Activated CD4-positive, alpha-beta T cell treated with anti-CD3 and anti-CD28 coated beads, Interleukin-2, amount 50 U/mL, for 24 hours (primary cell): ENCODE data around the gene CACNA2D1.
"Not testable (repeated sequence)": the region's sequence is repeated elsewhere in the genome, so short reads cannot be mapped to it uniquely, and the experiment has no call there.

ENCODE experiments used
- DNase-seq, 2 donors: peaks; one replicate each; pipeline ENCODE4 v3.0.0-alpha.2; 2020; ENCODE audit warnings: low read depth in 1 of 2, low spot score in 1 of 2

Gene CACNA2D1

DNA sequence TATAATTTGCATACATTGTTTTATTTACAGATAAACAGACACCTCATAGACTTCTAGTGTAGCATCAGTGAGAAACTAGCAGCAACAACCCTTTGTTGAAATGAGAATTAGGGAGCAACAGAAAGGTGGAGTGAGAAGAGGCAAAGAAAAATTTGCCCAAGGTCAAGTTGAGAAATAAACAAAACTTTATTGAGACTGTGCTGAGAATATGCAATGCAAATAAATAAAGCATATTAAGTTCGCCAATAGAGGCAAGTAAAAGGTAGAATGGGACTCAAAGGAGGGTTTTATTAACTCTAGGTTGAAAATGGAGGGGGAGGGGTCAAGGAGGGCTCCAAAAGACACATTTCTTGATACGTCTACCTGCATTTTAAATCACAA, 49.7 kb downstream of the CACNA2D1 start:
- DNase-seq = no peak

DNA sequence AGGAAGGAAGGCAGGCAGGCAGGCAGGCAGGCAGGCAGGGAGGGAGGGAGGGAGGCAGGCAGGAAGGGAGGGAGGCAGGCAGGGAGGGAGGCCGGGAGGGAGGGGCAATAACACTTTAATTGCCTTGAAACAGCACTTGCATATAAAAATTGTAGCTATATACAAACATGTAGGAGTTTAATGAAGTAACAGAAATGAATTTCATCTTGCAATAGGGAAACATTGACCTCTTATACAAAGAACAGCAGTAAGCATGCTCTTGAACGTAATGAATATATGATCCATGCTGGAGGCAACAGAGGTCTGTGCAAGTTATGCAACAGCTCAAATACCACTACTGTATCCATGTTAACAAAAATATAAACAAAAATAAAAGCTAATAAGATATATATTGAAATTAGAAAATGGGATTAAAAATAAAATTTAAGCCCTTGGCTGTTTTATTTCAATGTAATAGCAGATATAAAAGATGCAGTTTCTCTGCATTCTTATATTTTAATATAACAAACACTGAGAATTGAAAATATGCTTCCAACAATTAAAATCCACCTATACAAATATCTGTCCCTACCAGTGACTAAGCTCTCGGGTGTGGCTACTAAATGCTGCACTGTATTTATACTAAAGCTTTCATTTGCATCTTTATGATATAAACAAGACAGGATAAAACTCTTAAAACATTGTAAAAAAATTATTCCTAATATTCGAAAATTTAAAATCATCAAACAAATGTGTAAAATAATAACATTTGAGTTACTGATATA, 50.3 kb downstream of the CACNA2D1 start:
- no peak for DNase-seq

DNA sequence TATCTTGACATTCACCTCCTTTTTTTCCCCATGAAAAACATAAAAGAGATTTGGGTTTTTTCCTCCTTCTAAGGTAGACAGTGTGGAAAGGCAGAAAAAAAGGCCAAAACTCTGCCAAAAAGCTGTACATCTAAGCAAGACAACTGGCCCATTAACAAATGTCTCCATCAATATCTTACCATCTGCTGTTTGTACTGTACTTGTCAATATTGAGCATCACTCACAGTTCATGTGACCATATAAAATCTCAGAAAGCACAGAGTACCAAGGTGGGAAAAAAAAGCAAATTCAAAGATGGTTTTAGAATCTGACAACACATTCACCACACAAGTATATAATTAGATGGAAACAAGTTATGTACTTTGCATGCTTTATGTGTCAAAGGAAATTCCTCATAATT, 52.6 kb downstream of the CACNA2D1 start:
- DNase-seq = no peak

DNA sequence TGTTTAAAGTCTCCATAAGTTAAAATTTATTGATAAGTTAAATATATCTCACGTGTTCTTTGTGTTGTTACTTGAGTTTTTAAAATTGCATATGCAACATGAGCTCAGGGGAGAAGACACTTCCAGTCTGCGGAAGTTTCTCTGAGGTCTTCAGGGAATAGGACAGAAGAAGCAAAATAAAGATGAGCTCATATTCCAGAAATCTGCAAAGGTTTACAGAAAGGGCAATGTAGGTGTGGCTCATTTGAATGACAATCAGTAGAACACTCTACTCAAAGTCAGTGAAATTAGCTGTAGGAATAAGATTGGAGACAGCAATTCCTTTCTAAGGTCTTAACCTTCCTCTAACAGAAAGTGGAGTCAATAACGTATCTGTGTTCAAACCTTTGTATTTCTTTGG, 53.7 kb downstream of the CACNA2D1 start:
- DNase-seq = no peak

DNA sequence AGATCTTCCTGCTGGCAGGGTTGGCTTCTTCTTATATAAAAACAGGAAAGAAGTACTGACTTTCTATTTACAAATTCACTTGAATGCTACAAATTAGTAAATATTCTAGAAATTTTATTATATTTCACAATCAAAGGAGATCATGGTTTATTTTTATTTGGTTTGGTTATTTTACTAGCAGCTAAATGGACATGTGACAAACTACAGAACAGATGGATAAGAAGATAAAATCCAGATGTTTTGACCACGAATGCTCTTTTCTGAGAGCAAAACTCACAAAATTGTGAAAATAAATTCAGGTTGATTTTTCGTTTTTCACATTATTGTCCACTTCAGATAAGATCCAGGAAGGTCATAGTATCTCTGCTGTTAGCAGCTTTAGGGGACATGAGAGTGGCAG, 55.4 kb downstream of the CACNA2D1 start:
- DNase-seq = no peak

DNA sequence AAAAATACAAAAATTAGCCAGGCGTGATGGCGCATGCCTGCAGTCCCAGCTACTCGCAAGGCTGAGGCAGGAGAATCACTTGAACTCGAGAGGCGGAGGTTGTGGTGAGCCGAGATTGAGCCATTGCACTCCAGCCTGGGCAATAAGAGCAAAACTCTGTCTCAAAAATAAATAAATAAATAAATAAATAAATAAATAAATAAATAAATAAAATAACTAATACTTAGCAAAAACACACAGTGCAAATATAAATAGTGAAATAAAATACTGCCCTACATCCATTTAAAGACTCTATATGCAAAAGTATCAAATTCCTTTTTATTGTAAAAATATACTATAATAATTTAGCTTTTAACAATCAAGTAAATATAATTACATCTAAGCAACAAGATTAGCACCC, 57.0 kb downstream of the CACNA2D1 start:
- DNase-seq = not testable (repeated sequence)

DNA sequence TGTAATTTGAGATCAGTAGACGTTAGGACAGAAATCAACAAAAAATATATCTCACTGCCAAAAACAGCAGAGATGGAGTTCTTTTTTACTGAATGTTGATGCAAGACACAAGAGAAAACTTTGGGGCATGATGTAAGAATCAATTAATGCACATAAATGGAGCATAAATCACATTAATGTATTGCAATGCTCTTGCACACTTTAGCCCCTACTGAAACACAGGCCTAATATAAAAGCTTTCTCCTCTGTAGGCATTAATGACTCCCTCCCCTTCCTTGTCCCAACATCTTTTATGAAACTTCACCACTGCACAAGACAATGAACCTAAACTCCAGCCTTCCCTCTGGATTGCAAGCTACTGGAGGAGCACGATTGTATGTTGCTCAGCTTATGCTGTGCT, 58.8 kb downstream of the CACNA2D1 start:
- no peak for DNase-seq

DNA sequence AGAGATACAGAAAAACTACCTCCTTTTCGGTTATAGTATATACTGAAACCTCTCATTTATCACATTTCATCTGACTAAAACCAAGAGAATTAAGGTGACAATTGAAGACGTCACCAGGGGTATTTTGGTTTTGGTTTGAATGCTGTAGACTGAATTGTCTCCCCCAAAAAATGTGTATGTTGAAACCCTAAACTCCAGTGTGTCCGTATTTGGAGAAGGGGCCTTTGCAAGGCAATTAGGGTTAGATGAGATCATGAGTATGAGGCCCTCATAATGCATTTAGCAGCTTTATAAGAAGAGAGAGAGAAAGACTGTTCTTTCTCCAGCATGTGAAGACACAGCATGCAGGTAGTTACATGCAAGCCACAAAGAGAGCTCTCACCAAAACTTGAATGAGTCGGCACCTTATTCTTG, 59.5 kb downstream of the CACNA2D1 start:
- DNase-seq = no peak

DNA sequence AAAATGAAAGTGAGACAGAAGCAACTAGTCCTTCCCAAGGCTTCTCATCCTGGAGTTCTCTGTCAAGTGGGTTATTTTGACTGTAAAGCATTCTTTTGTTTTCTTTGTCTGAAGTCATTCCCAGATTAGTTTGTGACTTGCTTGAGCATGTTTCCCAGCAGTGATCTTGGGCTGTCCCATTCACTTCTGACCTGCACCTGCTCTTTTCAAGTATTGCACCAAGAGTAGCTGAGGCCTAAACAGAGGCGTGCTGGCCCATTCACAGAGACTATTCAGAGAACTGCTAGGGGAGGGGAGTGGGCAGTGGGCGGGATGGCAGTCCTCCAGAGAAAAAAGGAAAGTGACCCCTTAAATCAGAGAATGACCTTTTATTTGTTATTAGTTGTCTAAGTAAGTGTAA, 61.3 kb downstream of the CACNA2D1 start:
- DNase-seq = no peak

DNA sequence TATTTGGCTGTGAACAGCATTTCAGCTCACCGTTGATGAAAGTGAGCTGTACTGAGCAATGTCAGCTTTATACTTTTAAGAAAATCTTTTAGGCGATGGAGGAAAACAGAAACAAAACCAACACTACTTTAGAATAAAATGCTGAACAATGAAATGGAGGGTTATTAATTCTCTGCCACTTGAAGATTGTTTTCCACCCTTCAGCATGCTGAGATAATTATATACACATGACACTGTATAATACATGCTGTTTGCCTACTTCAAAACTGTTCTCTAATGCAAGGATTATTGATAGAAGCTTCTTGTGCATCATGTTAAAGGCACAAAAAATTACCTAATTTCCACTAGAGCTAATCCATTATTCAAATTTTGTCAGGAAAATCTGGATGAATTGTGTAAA, 66.8 kb downstream of the CACNA2D1 start:
- no peak for DNase-seq

DNA sequence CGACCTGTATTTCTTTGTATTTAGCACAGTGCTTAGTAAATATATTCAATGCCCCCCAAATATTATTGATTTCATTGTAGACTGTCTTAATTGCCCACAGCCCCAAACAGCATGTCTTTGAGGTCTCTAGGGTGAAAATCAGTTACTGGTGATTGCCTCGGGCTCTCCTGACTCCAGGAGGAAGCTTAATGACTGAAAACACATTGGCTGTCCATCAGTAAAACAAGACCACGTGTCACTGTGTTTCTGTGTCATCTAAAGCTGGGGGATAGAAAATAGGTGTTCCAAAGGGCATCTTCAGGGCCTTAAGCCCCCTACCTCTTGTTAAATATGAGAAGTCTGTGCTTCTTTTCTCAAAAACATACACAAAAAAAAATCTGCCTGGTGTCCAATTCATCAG, 67.9 kb downstream of the CACNA2D1 start:
- no peak for DNase-seq

DNA sequence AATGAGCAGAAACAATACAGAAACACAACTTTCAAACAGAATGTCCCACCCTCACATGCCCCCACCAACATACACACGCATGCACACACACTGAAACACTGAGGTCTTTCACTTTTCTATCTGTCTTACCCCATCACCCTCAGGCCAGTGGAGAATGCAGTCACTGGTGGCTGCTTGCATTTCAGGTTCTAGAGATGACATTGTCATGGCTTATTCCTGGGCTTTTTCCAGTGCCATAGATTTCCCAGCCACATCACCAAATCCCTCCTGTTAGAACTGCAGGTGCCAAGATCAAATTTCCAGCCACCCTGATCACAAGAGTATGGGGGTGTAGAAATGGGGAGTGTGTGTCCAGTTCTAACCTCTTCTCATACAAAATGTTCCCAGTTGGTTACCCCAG, 68.4 kb downstream of the CACNA2D1 start:
- no peak for DNase-seq

DNA sequence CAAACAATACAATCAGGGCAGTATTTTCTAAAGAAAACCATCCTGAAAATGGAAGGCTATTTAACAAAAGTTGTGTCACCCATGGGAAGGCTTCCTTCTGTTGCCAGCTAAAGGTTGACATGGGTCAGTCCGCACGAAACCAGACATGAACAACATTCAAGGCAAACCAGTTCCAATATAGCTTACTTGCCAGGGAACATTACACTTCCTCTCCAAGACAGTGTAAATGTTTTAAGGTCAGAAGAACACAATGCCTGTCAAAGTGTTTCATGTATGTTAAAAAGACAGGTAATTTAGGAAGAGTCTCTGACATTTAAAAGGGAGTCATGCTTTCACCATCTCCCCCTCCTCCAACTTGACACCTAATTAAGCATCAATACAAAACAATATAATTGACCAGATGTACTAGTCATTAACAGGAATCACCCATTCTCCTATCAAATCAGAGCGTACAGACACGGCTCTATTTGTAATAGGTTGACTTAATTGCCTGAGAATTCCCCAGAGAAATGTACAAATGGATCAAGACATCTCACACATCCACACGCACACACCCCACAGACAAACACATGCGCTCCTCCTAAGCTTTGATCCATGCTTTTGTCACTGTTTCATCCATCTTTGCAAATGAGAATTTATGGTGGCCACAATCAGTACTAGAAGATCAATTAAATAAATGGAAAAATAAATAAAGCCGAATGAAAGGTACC, 69.5 kb downstream of the CACNA2D1 start:
- no peak for DNase-seq

DNA sequence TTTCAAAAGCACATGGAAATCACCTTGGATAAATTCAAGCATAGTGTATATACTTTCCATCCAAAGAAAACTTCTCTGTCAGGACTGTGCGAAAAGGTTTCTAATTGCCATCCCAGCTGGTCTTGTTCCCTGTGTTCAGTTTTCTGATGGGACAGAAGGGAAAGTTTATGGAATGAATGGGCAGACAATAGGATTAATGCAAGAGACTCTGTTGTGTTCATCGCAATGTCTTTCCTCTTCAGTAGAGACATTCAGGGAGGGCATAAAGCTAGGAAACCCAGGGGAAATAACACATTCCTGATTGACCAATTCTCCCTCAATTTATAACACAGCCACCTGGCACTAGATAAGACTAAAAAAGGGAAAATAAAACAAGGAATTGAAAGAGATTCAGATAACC, 78.9 kb downstream of the CACNA2D1 start:
- DNase-seq = no peak

DNA sequence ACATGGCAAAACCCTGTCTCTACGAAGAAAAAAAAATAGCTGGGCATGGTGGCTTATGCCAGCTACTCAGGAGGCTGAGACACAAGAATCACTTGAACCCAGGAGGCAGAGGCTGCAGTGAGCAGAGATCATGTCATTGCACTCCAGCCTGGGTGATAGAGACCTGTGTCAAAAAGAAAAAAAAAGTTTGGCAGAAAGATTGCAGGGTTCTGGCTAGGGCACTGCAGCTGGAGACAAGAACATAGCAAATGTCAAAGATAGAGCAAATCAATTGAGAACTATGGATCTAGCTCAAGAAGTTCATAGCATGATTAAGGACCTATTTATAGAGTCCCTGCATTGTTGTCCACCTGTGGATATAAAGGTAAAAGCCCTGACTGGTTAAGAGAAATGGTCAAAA, 79.5 kb downstream of the CACNA2D1 start:
- DNase-seq = no peak

DNA sequence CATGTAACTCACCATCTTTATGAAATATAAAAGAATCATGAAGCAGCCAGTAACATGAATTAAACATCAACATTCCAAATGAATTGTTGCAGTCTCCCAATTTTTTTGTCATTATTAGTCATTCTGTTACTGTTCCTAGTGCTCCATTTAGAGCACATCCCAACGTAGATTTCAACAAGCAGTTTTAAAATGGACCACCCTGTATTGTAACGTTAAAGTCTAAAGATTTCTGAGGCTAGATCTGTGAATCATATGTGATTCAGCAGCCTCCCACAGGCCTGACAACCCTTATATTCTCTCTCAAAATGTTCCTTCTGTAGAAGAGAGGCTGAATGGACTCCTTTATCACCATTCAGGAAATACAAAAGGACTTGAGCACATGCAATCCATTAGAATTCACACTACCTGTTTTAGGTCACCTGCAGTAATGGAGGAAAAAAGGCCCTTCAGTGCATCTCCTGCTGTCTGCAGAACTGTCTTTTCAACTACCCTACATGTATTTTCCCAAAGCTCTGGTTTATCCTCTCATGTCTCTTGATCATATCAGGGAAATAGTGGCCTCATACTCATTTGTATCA, 81.4 kb downstream of the CACNA2D1 start:
- no peak for DNase-seq

DNA sequence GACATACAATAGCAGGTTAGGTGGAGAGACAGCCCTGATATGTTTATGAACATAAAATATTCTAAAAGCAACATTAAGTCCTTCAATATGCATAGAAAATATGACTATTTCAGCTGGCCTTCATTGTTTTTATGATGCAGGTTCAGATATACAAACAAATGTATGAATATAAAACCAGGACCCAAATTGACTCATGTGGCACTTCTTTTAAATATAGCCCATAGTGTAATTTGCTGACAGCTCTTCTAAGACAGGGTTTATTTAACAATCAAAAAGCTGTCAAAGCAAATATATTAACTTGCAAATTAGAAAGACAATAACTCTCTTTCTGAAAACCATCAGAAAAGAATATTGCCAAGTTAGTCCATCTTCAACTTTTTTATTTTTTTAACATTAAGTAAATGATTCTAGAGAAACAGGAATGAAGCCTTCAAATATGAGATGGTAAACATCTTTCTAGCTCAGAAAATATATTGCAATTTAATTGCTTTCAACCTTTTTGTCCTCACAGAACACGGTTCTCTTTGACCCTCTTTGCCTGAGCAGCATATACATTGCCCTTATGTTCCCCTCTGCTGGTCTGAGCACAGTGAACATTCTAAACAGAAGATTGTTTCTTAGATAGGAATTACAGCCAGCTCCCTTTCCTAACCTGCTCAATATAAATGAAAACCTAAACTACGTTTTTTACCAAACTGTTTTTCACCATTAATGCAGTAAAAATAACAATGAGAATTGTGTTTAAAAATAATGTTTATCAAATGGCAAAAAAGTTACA, 82.8 kb downstream of the CACNA2D1 start:
- DNase-seq = no peak

DNA sequence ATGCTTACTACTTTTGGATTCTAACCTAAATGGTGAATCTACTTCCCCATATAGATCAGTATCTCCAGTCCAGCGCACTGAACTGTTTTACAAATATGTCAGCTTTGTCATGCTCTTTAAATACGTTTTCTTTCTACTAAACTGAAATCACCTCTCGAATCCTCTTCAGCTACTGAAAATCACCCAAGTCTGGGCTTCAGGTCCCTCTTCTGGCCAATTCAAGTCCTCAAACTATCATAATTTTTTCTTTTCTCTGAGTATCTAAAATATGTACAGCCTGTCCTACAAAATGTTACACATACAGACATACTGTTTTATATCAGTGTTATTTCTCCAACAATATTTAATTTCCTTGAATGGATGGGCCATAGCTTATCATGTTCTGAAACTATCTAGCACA, 84.2 kb downstream of the CACNA2D1 start:
- no peak for DNase-seq

DNA sequence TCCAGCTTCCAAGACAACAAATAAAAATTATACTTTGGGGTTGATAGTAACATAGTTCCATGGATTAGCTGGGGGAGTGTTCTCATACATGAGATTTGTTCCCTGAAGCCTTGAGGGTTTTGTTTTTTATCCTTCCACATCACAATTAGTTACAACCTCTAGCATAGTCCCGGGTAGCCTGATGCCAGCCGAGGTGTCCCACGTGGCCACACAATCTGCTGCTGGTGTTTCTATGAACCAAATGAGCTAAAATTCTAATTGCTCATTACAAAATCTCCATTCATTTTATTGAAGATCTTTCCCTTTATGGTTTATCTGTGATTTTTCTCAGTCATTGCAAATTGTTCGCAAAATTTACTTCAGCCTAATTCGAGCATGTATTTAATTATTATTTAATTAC, 84.7 kb downstream of the CACNA2D1 start:
- no peak for DNase-seq

DNA sequence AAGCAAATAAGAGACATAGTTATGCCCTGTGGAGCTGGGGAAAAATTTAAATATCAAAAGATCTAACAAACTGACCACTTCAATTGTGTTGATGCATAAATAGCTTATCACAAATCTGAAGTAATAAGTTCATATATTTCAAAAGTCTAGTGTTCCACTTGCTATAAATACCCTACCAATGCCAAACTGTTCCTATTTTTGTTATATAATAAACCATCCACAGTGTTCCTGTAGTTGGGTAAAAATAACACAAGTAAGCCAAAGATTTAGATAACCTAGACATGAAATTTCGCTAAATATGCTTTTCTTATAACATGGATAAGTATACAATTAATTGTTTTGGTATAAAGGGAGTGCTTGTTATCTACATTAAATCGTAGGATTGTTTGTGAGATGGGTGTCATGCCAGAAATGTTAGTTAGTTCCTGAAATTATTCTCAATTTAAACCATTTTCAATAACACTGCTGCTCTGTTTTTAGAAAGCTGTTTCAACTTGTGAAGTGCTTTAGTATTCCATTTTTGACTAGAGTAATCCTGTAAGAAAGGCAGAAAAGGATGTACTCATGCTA, 85.5 kb downstream of the CACNA2D1 start:
- no peak for DNase-seq

DNA sequence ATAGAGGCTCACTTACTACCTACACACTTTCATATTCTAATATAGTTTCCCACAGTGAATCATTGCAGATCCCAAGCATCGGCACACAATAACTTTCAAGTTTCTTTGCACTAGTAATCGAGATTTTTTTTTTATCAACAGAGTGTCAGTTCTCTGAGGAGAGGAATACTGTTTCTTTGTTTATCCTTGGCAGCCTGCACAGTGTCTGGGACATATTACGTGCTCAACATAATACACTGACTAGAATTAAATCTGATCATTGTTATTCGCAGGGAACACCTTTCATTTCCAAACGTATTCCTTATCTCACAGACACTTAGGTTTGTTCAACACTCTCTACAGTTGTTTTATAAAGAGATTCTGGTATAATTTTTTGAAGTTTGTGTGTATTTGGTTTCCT, 95.3 kb downstream of the CACNA2D1 start:
- no peak for DNase-seq
